NCI-H69 (cell line): ENCODE measurements around the gene ANKRD30B.
"Not testable (repeated sequence)": the region's sequence is repeated elsewhere in the genome, so short reads cannot be mapped to it uniquely, and the experiment has no call there.

Experiments used
- DNase-seq: peaks from one replicate; lab custom pipeline; 2025; lab: John Stamatoyannopoulos, UW

The ANKRD30B gene, protein sequence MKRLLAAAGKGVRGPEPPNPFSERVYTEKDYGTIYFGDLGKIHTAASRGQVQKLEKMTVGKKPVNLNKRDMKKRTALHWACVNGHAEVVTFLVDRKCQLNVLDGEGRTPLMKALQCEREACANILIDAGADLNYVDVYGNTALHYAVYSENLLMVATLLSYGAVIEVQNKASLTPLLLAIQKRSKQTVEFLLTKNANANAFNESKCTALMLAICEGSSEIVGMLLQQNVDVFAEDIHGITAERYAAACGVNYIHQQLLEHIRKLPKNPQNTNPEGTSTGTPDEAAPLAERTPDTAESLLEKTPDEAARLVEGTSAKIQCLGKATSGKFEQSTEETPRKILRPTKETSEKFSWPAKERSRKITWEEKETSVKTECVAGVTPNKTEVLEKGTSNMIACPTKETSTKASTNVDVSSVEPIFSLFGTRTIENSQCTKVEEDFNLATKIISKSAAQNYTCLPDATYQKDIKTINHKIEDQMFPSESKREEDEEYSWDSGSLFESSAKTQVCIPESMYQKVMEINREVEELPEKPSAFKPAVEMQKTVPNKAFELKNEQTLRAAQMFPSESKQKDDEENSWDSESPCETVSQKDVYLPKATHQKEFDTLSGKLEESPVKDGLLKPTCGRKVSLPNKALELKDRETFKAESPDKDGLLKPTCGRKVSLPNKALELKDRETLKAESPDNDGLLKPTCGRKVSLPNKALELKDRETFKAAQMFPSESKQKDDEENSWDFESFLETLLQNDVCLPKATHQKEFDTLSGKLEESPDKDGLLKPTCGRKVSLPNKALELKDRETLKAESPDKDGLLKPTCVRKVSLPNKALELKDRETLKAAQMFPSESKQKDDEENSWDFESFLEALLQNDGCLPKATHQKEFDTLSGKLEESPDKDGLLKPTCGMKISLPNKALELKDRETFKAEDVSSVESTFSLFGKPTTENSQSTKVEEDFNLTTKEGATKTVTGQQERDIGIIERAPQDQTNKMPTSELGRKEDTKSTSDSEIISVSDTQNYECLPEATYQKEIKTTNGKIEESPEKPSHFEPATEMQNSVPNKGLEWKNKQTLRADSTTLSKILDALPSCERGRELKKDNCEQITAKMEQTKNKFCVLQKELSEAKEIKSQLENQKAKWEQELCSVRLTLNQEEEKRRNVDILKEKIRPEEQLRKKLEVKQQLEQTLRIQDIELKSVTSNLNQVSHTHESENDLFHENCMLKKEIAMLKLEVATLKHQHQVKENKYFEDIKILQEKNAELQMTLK (N-terminal part only)

DNA sequence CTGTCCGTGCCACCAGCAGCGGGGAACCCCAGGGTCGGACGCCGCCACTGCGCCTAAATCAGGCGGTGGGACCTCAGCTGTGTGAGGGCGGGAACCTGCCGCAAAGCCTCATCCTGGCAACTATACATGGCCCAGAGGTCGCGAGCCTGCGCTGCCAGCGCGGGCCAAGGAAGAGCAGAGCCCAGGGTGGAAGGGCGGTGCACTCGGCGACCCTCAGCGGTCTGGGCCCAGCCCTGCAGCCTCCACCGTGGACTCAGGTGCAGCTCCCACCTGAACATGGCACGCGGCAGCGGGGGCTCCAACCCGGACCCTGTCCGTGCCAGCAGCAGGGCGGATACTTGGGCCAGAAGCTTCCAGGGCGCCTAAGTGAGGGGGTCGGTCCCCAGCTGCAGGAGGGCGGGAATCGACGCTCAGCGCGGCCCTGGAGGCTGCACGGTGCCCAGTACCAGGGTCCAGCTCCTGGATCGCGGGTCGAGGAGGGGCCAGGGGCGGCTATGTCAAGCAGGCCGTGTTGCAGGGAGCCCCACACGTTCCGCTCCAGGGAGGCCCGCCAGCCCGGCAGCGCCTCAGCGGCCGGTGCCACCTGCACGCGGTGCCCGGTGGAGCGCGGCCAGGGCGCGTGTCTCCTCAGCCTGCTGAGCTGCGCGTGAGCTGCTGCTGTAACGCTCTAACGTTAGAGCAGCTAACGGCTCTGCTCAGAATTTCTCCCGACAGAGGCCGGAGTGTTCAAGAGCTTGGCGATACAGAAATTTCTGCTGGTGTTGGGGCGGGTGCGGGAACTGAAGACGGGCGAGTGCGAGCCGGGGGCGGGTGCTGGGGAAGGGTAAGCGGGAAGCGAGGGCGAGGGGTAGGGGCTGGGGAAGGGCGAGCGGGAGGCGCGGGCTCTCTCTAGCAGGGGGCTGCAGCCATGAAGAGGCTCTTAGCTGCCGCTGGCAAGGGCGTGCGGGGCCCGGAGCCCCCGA, at the start of gene ANKRD30B:
ANKRD30B (plus strand) TSS at position 660 of the 962 bp plus-strand sequence; CDS start at position 908, 248 bp downstream.
- no peak for DNase-seq

DNA sequence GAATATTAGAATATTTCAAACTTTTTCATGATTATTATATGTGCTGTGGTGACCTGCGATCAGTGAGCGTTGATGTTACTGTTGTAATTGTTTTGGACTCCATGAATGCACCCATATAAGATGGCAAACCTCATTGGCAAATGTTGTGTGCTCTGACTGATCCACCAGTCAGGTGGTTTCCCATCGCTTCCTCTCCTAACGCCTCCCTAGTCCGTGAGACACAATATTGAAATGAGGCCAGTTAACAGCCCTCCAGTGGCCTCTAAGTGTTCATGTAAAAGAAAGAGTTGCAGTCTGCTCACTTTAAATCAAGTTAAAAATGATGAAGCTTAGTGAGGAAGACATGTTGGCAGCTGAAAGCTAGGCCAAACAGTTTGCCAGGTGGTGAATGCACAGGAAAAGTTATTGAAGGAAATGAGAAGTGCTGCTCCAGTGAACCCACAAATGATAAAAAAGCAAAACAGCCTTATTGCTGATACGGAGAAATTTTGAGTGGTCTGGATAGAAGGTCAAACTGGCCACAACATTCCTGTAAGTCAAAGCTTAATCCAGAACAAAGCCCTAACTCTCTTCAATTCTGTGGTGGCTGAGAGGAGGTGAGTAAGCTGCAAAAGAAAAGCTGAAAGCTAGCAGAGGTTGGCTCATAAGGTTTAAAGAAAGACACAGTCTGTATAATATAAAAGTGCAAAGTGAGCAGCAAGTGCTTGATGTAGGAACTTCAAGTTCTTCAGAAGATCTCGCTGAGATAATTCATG, 46.5 kb upstream of the ANKRD30B start:
- not testable (repeated sequence) for DNase-seq

DNA sequence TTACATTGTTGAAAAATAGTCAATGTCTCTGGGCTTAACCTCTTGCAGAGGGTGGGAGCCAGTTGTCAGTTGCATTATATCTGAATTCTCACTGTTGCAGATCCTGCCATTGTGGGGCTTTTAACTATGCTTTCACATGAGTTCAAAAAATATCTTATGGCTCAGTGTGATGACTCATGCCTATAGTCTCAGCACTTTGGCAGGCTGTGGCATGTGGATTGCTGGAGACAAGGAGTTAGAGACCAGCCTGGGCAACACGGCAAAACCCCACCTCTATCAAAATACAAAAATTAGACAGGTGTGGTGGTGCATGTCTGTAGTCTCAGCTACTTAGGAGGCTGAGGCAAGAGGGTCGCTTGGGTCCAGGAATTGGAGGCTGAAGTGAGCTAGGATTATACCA, 38.2 kb upstream of the ANKRD30B start:
- not testable (repeated sequence) for DNase-seq

DNA sequence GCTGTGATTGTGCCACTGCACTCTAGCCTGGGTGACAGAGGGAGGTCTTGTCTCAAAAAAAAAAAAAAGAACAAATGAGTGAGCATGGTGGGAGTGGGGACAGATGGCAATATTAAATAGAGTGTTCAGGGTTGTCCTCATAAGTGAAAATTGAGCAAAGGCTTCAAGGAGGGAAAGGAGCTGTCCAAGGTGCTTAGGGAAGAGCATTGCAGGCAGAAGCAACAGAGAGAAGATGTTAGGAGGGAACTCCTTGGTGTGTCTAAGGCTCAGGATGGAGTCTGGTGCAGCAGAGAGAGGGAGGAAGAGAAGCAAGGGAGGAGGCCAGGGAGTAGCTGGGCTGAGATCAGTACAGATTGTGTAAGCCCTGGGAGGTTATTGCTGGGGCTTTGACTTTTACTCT, 26.4 kb upstream of the ANKRD30B start:
- DNase-seq: not testable (repeated sequence)

DNA sequence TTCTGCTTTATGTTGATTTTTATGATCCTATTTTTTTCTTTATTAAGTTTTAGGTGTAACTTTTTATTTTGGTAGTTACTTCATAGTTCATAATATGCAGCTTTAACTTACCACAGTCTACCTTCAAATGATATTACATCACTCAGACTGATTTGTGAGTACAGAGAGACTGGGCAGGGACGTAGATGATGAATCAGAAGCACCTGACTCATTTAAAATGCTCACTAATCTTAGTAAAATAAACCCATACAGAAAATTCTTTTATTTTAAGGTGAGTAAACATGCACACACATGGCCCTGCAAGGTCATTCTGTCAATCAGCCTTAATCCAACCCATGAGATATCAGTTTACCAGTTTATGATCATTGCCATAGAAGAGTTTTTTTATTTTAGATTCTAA, 8.9 kb upstream of the ANKRD30B start:
- DNase-seq: not testable (repeated sequence)

DNA sequence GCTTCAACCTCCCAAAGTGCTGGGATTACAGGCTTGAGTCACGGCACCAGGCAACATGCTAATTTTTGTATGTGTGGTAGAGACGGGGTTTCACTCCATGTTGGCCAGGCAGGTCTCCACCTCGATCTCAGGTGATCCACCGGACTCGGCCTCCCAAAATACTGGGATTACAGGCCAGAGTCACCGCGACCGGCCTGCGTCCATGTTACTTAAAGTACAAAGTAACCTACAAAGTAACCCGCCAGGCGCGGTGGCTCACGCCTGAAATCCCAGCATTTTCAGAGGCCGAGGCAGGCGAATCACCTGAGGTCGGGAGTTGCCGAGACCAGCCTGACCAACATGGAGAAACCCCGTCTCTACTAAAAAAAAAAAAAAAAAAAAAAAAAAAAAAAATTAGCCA, 1.1 kb upstream of the ANKRD30B start:
- no peak for DNase-seq

DNA sequence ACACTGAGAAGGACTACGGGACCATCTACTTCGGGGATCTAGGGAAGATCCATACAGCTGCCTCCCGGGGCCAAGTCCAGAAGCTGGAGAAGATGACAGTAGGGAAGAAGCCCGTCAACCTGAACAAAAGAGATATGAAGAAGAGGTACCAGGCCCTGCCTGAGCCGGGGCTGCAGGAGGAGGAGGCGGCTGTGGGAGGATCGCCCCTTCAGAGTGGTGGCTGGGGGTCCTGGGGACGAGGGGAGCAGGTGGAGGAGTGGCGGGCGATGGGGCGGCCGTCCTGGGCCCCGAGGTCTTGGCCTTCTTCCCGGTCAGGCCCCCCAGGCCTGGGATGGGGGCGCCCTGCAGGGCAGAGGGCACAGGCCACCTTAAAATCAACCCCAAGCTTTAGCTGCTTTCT, 524 bp downstream of the ANKRD30B start:
- DNase-seq: no peak

DNA sequence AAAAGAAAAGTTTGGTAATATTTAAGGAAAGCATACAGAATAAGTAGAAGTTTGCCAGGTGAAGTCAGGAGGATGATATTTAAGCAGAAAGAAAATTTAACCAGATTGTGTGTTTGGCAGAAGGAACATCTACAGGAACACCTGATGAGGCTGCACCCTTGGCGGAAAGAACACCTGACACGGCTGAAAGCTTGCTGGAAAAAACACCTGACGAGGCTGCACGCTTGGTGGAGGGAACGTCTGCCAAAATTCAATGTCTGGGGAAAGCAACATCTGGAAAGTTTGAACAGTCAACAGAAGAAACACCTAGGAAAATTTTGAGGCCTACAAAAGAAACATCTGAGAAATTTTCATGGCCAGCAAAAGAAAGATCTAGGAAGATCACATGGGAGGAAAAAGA, 15.6 kb downstream of the ANKRD30B start:
- DNase-seq: not testable (repeated sequence)

DNA sequence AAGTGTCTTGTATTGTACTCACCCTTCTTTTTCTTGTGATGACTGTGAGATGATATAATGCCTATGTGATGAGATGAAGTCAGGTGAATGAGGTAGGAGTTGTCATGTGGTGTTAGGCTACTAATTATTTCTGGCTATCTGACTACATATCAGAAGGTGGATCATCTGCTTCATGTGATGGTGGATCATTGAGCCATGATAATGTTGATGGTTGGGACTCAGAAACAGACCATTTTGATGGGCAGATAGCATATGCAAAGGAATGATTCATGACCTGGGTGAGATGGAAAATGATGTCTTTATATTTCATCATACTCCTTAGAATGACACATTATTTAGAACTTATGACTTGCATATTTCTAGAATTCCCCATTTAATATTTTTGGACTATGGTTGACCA, 19.5 kb downstream of the ANKRD30B start:
- DNase-seq: no peak

DNA sequence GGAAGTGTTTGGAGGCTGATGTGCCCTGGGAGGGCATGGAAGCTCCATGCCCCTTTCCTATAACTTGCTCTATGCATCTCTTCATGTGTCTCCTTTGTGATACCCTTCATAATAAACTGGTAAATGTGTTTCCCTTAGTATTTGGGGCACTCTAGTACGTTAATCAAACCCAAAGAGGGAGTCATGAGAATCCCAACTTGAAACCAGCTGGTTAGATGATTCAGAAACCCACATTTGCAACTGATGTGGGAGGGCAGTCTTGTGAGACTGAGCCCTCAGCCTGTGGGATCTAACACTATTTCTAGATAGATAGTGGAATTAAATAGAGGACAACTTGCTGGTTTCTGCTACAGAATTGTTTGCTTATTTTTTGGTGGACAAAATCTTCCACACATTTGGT, 20.3 kb downstream of the ANKRD30B start:
- DNase-seq: no peak

DNA sequence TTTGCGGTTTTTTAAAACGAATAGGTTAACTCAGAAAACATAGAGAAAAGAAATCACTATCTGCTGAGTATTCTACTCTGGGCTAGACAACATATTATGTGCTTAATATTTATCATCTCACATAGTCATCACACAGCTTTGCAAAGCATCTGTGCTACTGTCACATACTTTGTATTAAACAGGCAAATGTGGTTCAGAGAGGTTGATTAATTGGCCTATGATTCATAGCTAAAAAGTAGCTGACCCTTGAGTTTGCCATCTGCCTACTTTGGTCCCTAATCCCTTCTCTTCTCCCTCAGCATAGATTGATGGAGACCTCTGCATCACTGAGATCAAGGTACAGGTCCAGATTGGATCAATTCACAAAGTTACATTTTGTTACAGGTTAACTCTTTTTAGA, 21.4 kb downstream of the ANKRD30B start:
- no peak for DNase-seq

DNA sequence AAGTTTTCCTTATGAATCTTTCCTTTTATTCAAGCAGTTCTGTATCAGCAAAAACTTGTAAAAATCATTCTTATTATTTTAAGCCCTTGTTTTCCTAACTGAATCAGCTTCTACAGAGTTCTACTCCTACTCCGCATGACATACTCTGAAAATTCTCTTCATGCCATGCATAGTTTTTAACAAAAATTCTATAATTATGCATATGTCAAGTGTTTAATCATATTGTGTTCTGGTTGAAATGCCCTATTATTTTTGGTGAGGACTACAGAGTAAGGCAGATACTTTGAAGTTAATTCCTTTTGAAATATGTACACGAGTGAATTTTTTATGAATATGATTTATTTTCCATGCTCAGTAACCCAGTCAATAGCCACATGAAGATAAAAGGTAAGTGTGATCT, 28.8 kb downstream of the ANKRD30B start:
- no peak for DNase-seq

DNA sequence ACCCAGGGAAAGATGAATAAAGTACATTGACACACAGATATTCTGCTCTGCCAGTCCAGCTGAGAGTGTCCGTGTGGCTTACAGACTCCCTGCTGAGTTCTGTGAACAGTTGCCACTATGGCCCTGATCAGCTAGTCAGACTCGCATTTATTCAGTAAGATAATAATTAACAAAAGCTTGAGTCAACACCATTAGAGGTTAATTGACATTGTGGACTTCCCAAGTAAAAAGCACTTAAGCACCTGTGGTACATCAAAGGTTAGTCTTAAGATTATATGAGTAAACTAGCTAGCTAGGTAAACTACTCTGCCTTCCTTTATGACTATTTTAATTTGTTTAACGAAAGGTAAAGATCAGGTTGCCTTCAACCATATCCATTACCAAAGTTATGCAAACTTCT, 33.7 kb downstream of the ANKRD30B start:
- peak; percentile 28 for DNase-seq

DNA sequence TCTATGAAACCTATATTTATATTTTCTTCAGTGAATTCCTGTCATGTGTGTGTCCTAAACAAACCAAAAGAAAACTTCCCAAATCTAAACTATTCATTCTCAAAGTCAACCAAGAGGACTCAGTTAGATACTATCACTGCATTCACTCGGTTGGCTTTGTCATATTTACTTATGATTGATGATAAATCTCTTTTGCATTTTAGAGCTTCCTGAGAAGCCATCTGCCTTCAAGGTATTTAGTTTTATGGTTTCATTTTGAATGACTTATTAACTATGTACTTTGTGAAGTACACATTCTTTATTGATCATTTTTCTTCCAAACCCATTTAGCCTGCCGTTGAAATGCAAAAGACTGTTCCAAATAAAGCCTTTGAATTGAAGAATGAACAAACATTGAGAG, 36.2 kb downstream of the ANKRD30B start:
- DNase-seq: no peak

DNA sequence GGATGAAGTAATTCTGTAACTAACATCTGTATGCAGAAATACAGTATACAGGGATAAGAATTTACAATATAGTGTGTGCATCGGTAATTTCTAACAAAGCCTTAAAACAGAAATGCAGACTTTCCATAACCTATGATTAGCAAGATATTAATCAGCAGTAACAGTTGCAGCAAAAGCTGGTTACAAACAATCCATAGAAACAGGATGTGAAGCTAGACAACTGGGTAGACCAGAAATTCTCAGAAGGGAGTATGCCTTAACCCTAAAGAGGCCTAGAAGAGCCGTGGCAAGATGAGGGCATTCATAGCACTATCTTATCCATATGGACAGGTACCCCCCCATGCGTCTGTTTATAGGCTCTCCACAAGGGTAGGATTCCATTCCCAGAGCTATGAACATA, 48.9 kb downstream of the ANKRD30B start:
- not testable (repeated sequence) for DNase-seq

DNA sequence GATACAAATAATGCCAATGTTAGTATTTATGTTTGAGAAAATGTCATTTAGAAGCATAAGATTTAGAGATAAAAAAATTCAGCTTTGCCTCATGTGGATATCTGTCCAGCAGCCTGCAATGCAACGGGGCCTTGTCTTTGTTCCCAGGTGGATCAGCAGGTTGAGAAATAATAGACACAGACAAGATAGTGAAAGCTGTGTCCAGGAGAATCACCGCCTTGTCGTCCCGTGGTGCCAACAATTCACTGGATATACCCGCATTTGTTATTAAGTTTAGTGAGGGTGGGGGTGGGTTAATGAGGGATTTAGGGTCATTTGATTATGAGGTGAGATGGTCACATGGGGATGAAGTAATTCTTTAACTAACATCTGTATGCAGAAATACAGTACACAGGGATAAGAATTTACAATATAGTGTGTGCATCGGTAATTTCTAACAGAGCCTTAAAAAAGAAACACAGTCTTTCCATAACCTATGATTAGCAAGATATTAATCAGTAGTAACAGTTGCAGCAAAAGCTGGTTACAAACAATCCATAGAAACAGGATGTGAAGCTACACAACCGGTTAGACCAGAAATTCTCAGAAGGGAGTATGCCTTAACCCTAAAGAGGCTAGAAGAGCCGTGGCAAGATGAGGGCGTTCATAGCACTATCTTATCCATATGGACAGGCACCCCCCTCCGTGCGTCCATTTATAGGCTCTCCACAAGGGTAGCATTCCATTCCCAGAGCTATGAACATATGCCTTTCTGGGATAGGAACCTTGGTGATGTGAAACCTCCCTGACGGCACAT, 50.2 kb downstream of the ANKRD30B start:
- DNase-seq: not testable (repeated sequence)

DNA sequence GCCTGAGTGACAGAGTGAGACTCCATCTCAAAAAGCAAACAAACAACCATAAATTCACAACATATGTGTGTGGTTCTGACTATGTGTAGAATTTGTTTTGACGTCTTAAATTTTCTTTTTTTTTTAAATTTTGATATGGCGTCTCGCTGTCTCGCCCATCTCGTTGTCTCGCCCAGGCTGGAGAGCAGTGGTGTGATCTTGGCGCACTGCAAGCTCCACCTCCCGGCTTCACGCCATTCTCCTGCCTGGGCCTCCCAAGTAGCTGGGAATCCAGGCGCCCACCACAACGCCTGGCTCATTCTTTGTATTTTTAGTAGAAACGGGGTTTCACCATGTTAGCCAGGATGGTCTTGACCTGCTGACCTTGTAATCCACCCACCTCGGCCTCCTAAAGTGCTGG, 63.1 kb downstream of the ANKRD30B start:
- DNase-seq: not testable (repeated sequence)

DNA sequence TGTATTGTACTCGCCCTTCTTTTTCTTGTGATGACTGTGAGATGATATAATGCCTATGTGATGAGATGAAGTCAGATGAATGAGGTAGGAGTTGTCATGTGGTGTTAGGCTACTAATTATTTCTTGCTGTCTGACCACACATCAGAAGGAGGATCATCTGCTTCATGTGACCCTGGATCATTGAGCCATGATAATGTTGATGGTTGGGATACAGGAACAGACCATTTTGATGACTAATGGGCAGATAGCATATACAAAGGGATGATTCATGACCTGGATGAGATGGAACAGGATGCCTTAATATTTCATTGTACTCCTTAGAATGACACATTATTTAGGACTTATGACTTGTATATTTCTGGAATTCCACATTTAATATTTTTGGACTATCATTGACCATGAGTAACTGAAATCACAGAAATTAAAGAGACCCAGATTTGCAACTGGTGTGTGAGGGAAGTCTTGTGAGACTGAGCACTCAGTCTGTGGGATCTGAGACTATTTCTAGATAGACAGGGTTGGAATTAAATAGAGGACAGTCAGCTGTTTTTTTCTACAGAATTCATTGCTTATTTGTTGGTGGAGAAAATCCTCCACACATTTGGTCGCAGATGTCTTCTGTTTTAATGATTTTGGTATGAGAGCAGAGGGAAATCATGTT, 79.1 kb downstream of the ANKRD30B start:
- DNase-seq: not testable (repeated sequence)

DNA sequence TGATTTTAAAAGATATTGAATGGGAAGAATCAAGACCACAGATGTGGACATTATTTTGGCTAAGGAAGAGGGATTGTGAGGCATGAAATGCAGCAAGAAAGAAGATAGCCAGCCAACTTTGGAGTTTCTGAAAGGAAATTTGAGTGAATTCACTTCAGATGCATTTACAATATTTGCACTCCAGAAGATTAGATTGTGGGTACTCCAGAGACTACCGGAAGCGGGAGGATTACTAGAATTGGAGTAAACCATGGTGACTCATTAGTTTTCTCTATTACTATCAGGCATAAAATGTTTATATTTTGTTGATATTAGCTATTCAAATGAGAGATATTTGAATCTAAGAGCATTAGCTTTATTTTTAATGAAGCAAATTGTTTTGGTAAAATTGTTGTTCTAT, 93.6 kb downstream of the ANKRD30B start:
- DNase-seq: not testable (repeated sequence)
